ENCODE results near the gene SHC2.
"Not testable (repeated sequence)": the region's sequence is repeated elsewhere in the genome, so short reads cannot be mapped to it uniquely, and the experiment has no call there.

SHC2 gene

DNA sequence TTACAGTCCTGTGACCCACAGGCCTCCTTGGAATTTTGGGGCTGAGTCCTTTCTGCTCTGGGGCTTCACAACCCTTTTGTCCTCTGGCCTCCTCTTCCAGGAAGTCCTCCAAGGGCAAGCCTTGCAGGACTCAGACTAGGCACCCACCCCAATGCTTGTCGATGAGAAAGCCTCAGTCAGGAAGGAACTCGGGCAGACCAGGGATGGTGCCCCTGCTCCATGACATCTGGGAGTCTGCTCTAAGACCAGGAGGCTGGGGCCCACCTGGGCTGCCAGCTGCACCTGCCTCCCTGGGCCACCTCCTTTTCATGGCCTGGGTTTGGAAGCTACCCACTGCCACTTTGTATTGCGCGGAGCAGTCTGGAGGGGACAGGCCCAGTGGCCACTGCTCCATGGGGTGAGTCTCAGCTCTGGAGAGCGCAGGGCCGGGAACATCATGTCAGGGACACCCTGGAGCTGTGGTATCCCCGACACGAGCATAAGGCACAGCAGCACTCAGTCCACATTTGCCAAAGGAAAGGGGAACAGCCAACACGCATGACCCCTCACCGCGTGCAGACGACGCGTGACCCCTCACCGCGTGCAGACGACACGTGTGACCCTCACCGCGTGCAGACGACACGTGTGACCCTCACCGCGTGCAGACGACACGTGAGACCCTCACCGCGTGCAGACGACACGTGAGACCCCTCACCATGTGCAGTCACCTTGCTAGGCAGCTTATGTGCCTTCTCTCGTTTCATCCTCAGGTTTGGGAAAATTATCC, 62.7 kb downstream of the SHC2 start:
- Histone ChIP-seq H3K27me3 (replicated peaks; ENCODE audit: control insufficient read depth, insufficient read depth, low read length, poor library complexity, severe bottlenecking) (no peaks in the 10 kb centered on the region), H3K36me3 (ENCODE audit: control insufficient read depth, insufficient read depth, low read length) (no peaks in the 10 kb centered on the region), H3K4me3 (ENCODE audit: insufficient read depth, low read depth, low read length, poor library complexity, severe bottlenecking) (no peak overlapping the region), H3K4me1 (ENCODE audit: control insufficient read depth, insufficient read depth, low read length, poor library complexity, severe bottlenecking) (no peaks in the 10 kb centered on the region), H3K9me3 (ENCODE audit: control insufficient read depth, low read length) (no peaks in the 10 kb centered on the region), H3K27ac (ENCODE audit: insufficient read depth, low read length, poor library complexity, severe bottlenecking) (no peak overlapping the region)
- DNase-seq, result no peak

DNA sequence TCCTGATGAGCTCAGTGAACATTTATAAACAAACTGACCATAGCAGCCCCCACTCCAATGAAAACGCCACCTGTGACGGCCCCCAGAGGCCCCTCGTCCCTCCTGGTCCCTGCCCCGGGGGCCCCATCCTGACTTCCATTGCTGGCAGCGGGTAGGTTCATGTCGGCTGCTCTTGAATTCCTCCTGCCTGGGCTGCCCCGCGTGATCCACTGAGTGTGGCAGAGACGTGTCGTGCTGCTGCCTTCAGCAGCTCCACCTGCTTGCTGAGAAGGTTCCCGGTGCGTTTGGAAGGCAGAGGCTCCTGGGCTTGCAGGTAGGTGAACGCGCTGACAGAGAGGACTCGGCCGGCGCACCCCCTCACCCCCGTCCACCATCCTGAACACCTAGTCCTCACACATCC, 63.5 kb downstream of the SHC2 start:
- Histone ChIP-seq H3K27ac (ENCODE audit: insufficient read depth, low read length, poor library complexity, severe bottlenecking) (no peak overlapping the region), H3K9me3 (ENCODE audit: control insufficient read depth, low read length) (no peaks in the 10 kb centered on the region), H3K36me3 (ENCODE audit: control insufficient read depth, insufficient read depth, low read length) (no peaks in the 10 kb centered on the region), H3K4me3 (ENCODE audit: insufficient read depth, low read depth, low read length, poor library complexity, severe bottlenecking) (no peak overlapping the region), H3K27me3 (replicated peaks; ENCODE audit: control insufficient read depth, insufficient read depth, low read length, poor library complexity, severe bottlenecking) (no peaks in the 10 kb centered on the region), H3K4me1 (ENCODE audit: control insufficient read depth, insufficient read depth, low read length, poor library complexity, severe bottlenecking) (no peaks in the 10 kb centered on the region)
- no peak for DNase-seq

DNA sequence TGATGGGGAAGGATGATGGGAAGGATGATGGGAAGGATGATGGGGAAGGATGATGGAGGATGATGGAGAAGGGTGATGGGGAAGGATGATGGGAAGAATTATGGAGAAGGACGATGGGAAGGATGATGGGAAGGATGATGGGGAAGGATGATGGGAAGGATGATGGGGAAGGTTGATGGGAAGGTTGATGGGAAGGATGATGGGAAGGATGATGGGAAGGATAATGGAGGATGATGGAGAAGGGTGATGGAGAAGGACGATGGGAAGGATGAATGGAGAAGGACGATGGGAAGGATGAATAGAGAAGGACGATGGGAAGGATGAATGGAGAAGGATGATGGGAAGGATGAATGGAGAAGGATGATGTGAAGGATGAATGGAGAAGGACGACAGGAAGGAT, 65.4 kb downstream of the SHC2 start:
- DNase-seq, result no peak
- Histone ChIP-seq H3K9me3 (ENCODE audit: control insufficient read depth, low read length) (no peaks in the 10 kb centered on the region), H3K27ac (ENCODE audit: insufficient read depth, low read length, poor library complexity, severe bottlenecking) (no peak overlapping the region), H3K36me3 (ENCODE audit: control insufficient read depth, insufficient read depth, low read length) (no peaks in the 10 kb centered on the region), H3K27me3 (replicated peaks; ENCODE audit: control insufficient read depth, insufficient read depth, low read length, poor library complexity, severe bottlenecking) (no peaks in the 10 kb centered on the region), H3K4me3 (ENCODE audit: insufficient read depth, low read depth, low read length, poor library complexity, severe bottlenecking) (no peak overlapping the region), H3K4me1 (ENCODE audit: control insufficient read depth, insufficient read depth, low read length, poor library complexity, severe bottlenecking) (no peaks in the 10 kb centered on the region)

DNA sequence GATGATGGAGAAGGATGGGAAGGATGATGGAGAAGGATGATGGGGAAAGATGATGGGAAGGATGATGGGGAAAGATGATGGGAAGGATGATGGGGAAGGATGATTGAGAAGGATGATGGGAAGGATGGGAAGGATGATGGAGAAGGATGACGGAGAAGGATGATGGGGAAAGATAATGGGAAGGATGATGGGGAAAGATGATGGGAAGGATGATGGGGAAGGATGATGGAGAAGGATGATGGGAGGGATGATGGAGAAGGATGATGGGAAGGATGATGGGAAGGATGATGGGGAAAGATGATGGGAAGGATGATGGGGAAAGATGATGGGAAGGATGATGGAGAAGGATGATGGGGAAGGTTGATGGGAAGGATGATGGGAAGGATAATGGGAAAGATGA, 66.0 kb downstream of the SHC2 start:
- not testable (repeated sequence) for H3K4me1 ChIP-seq (ENCODE audit: control insufficient read depth, insufficient read depth, low read length, poor library complexity, severe bottlenecking); H3K27me3 ChIP-seq (replicated peaks; ENCODE audit: control insufficient read depth, insufficient read depth, low read length, poor library complexity, severe bottlenecking); H3K27ac ChIP-seq (ENCODE audit: insufficient read depth, low read length, poor library complexity, severe bottlenecking); H3K9me3 ChIP-seq (ENCODE audit: control insufficient read depth, low read length); H3K4me3 ChIP-seq (ENCODE audit: insufficient read depth, low read depth, low read length, poor library complexity, severe bottlenecking); H3K36me3 ChIP-seq (ENCODE audit: control insufficient read depth, insufficient read depth, low read length); DNase-seq

DNA sequence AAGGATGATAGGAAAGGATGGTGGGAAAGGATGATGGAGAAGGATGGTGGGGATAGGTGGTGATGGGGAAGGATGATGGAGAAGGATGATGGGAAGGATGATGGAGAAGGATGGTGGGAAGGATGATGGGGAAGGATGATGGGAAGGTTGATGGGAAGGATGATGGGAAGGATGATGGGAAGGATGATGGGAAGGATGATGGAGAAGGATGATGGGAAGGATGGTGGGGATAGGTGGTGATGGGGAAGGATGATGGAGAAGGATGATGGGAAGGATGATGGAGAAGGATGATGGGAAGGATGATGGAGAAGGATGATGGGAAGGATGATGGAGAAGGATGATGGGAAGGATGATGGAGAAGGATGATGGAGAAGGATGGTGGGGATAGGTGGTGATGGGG, 67.3 kb downstream of the SHC2 start:
- not testable (repeated sequence) for H3K9me3 ChIP-seq (ENCODE audit: control insufficient read depth, low read length); H3K27ac ChIP-seq (ENCODE audit: insufficient read depth, low read length, poor library complexity, severe bottlenecking); H3K4me1 ChIP-seq (ENCODE audit: control insufficient read depth, insufficient read depth, low read length, poor library complexity, severe bottlenecking); H3K36me3 ChIP-seq (ENCODE audit: control insufficient read depth, insufficient read depth, low read length); DNase-seq; H3K27me3 ChIP-seq (replicated peaks; ENCODE audit: control insufficient read depth, insufficient read depth, low read length, poor library complexity, severe bottlenecking); H3K4me3 ChIP-seq (ENCODE audit: insufficient read depth, low read depth, low read length, poor library complexity, severe bottlenecking)

DNA sequence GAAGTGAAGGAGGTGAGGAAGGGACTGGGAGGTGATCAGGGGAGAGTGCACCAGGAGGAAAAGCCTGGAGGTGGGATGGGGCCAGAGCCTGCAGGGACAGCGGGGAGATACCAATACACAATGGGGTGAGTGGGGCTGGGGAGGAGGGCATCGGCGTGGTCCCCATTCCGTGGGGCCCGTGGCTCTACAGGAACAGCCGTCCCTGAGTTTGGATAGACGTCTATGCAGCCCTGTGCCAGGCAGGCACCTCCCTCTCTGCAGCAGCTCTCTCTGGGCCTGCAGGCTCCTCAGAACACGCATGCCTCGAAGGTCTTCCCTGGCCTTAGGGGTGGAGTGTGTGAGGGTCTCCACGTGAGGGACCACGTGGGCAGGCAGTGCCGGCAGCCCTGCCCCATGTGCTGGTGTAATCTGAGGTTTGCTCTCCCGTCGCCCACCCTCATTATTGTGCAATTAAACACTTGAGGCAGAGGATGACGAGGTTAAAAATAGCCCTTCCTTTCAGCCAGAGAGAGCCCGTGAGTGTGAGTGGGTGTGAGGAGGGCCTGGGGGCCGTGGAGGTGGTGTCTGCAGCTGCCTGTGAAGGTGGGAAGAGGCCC, 68.4 kb downstream of the SHC2 start:
- no peaks in the 10 kb centered on the region for H3K4me1 ChIP-seq (ENCODE audit: control insufficient read depth, insufficient read depth, low read length, poor library complexity, severe bottlenecking)
- no peak for DNase-seq
- H3K36me3 ChIP-seq (ENCODE audit: control insufficient read depth, insufficient read depth, low read length), result no peaks in the 10 kb centered on the region
- H3K27ac ChIP-seq (ENCODE audit: insufficient read depth, low read length, poor library complexity, severe bottlenecking), result no peak overlapping the region
- H3K4me3 ChIP-seq (ENCODE audit: insufficient read depth, low read depth, low read length, poor library complexity, severe bottlenecking), result no peak overlapping the region
- no peaks in the 10 kb centered on the region for H3K9me3 ChIP-seq (ENCODE audit: control insufficient read depth, low read length)
- H3K27me3 ChIP-seq (replicated peaks; ENCODE audit: control insufficient read depth, insufficient read depth, low read length, poor library complexity, severe bottlenecking), result no peaks in the 10 kb centered on the region

DNA sequence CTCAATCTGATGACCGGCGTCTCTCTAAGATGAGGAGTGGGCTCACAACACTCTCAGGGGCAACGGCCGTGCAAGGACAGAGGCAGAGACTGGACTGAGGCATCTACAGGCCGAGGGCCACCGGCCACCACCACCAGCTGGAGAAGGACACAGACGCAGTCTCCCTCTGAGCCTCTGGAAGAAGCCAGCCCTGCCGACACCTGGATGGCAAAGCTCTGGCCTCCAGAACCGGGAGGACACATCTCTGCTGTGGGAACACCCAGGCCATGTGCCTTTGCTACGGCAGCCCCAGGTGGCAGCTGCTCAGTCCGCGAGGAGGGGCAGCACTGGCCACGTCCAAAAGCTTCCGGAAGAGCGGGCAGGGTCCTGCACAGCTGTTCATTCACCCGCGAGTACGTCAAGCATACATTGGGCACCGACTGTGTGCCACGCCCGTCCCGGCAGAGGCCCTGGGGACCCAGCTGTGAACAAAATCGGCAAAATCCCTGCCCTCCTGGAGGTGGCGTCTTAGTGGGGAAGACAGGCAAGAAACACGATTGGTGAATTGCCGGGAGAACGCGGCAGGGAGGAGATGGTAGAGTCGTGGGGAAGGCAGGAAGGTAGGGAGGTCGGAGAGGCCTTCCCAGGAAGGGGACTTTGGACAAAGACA, 69.0 kb downstream of the SHC2 start:
- no peak for DNase-seq
- no peaks in the 10 kb centered on the region for H3K27me3 ChIP-seq (replicated peaks; ENCODE audit: control insufficient read depth, insufficient read depth, low read length, poor library complexity, severe bottlenecking)
- H3K27ac ChIP-seq (ENCODE audit: insufficient read depth, low read length, poor library complexity, severe bottlenecking), result no peak overlapping the region

DNA sequence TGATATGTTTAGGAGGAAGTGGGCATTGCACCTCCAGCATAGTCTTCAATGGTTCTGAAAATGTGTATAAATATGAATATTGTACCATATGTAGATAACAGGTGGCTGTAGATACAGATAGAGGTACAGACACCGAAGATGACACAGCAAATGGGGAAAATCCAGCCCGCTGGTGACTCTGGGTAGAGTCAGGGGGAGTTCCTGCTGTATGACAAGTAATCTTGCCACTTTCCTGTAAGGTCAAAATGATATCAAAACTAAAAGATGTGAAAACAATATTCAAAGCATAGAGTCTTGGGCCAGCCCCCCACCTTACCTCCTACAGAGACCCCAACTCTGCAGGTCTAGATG, 69.7 kb downstream of the SHC2 start:
- Histone ChIP-seq H3K27me3 (replicated peaks; ENCODE audit: control insufficient read depth, insufficient read depth, low read length, poor library complexity, severe bottlenecking) (no peaks in the 10 kb centered on the region), H3K4me3 (ENCODE audit: insufficient read depth, low read depth, low read length, poor library complexity, severe bottlenecking) (no peak overlapping the region), H3K9me3 (ENCODE audit: control insufficient read depth, low read length) (no peaks in the 10 kb centered on the region), H3K27ac (ENCODE audit: insufficient read depth, low read length, poor library complexity, severe bottlenecking) (no peak overlapping the region), H3K36me3 (ENCODE audit: control insufficient read depth, insufficient read depth, low read length) (no peaks in the 10 kb centered on the region), H3K4me1 (ENCODE audit: control insufficient read depth, insufficient read depth, low read length, poor library complexity, severe bottlenecking) (no peaks in the 10 kb centered on the region)
- no peak for DNase-seq

More for the DNA sequence above, 69.0 kb downstream of the SHC2 start:
- Histone ChIP-seq H3K4me3 (ENCODE audit: insufficient read depth, low read depth, low read length, poor library complexity, severe bottlenecking) (no peak overlapping the region), H3K36me3 (ENCODE audit: control insufficient read depth, insufficient read depth, low read length) (no peaks in the 10 kb centered on the region), H3K4me1 (ENCODE audit: control insufficient read depth, insufficient read depth, low read length, poor library complexity, severe bottlenecking) (no peaks in the 10 kb centered on the region), H3K9me3 (ENCODE audit: control insufficient read depth, low read length) (no peaks in the 10 kb centered on the region)

DNA sequence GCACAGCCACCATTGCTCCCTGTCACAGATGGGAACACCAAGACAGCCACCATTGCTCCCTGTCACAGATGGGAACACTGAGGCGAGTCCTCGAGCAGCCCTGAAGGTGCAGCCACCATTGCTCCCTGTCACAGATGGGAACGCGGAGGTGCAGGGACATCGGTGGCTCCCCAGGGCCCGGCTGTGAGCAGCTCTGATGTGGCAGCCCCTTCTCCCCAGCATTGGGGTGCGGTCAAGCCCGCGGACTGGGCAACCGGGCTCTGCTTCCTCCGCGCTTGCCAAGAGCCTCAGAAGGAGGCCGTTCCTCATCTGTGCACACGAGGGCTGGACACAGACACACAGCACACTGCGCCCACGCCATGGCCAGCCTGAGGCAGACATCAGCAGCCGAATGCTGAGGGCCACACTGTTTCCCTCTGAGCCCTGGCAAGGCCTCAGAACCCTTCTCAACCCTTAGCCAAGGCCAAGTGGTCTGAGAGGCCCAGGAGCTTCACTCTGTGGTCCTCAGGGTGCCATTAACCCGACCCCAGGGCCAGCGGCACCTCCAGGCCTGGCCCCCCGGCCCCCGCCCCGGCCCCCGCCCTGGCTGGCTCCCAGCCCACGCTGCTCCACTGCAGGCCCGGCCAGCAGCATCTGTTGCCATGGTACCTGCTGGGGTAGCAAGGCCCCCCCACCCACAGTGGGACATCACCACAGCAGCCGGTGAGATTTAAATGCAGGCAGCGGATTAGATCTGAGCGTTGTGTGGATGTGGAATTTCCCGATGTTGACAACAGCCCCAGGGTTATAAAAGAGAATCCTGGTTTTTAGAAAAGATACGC, 70.2 kb downstream of the SHC2 start:
- Histone ChIP-seq H3K36me3 (ENCODE audit: control insufficient read depth, insufficient read depth, low read length) (no peaks in the 10 kb centered on the region), H3K4me3 (ENCODE audit: insufficient read depth, low read depth, low read length, poor library complexity, severe bottlenecking) (no peak overlapping the region), H3K9me3 (ENCODE audit: control insufficient read depth, low read length) (no peaks in the 10 kb centered on the region), H3K27ac (ENCODE audit: insufficient read depth, low read length, poor library complexity, severe bottlenecking) (no peak overlapping the region), H3K27me3 (replicated peaks; ENCODE audit: control insufficient read depth, insufficient read depth, low read length, poor library complexity, severe bottlenecking) (no peaks in the 10 kb centered on the region), H3K4me1 (ENCODE audit: control insufficient read depth, insufficient read depth, low read length, poor library complexity, severe bottlenecking) (no peaks in the 10 kb centered on the region)
- DNase-seq, result no peak

DNA sequence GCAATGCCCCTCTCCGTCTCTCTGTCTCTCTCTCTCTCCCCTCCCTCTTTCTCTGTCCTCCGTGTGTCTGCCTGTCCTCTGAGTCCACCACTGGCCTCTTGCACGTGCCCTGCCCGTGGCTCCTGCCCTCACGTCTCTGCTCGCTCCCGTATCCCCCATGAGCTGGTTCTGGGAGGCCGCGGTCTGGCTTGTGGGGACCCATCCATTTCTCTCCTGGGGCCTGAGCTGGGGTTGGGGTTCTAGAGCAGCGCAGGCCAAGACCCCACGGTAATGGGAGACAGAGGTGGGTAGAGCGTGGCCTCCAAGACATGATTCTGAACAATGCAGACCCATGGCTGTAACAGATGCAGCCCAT, 70.9 kb downstream of the SHC2 start:
- Histone ChIP-seq H3K36me3 (ENCODE audit: control insufficient read depth, insufficient read depth, low read length) (no peaks in the 10 kb centered on the region), H3K4me1 (ENCODE audit: control insufficient read depth, insufficient read depth, low read length, poor library complexity, severe bottlenecking) (no peaks in the 10 kb centered on the region), H3K27me3 (replicated peaks; ENCODE audit: control insufficient read depth, insufficient read depth, low read length, poor library complexity, severe bottlenecking) (no peaks in the 10 kb centered on the region), H3K27ac (ENCODE audit: insufficient read depth, low read length, poor library complexity, severe bottlenecking) (no peak overlapping the region), H3K9me3 (ENCODE audit: control insufficient read depth, low read length) (no peaks in the 10 kb centered on the region), H3K4me3 (ENCODE audit: insufficient read depth, low read depth, low read length, poor library complexity, severe bottlenecking) (no peak overlapping the region)
- no peak for DNase-seq
